Breast epithelium (tissue), 4 donors: ENCODE results near the gene ITGB8. TPM values are rescaled to one million over a fixed set of nuclear protein-coding genes. Genes with fewer than 3 reads are reported as not detected.

Experiments
- DNase-seq, 2 donors: peaks; one replicate each; pipeline ENCODE4 v3.0.0-alpha.2; 2019; ENCODE audit warnings: low spot score in 2 of 2
- H3K27ac ChIP-seq, 2 donors: fragments of 200-600 bp; sonication (generic) in 1 of 2; one replicate each; pipeline ENCODE4 v1.5.1; 2016 to 2019; ENCODE audit warnings: mild to moderate bottlenecking in 1 of 2
- H3K27me3 ChIP-seq, 2 donors: fragments of 200-600 bp; sonication (generic) in 1 of 2; one replicate each; pipeline versions ENCODE4 v1.5.1 to v1.6.0; 2017 to 2019; ENCODE audit warnings: control low read depth in 1 of 2, mild to moderate bottlenecking in 1 of 2
- H3K36me3 ChIP-seq: fragments of 200-600 bp; one replicate; pipeline ENCODE4 v1.5.1; 2019
- H3K4me1 ChIP-seq, 2 donors: fragments of 200-600 bp; sonication (generic); one replicate each; pipeline ENCODE4 v1.5.1; 2016 to 2019; ENCODE audit warnings: control low read depth in 1 of 2
- H3K4me3 ChIP-seq, 3 donors: fragments of 200-600 bp; sonication (generic); 1 replicate in 2 of 3; 2 replicates in 1 of 3; pipeline ENCODE4 v1.5.1; 2016 to 2019; ENCODE audit warnings: mild to moderate bottlenecking in 3 of 3, moderate library complexity in 2 of 3
- H3K9me3 ChIP-seq, 2 donors: fragments of 200-600 bp; sonication (generic) in 1 of 2; one replicate each; pipeline ENCODE4 v1.5.1; 2016 to 2019; ENCODE audit warnings: control low read depth in 1 of 2
- CTCF ChIP-seq, 3 donors: fragments of 450-650 bp; IDR thresholded peaks; one replicate each; pipeline ENCODE4 v1.5.1; 2016 to 2017; ENCODE audit warnings: antibody characterized with exemption in 3 of 3, mild to moderate bottlenecking in 3 of 3, moderate library complexity in 3 of 3
- POLR2A ChIP-seq: fragments of 450-650 bp; IDR thresholded peaks from one replicate; pipeline ENCODE4 v1.6.1; 2016; ENCODE audit warnings: antibody characterized with exemption, mild to moderate bottlenecking, moderate library complexity
- POLR2AphosphoS5 ChIP-seq, 3 donors: sonication (generic); formaldehyde crosslinking; IDR thresholded peaks; one replicate each; pipeline ENCODE4 v1.6.1; 2017; ENCODE audit warnings: antibody characterized with exemption in 3 of 3
- intact Hi-C: fragments of 100-400 bp; cut with DNase I; formaldehyde crosslinking; loops from one replicate; pipeline ENCODE4 v1.15.1; 2023; ENCODE audit warnings: low total_unique reads
- total RNA-seq, 3 donors: library from RNA; depleted of rRNA; stranded (reverse); fragments of >200 nt; gene quantifications; one replicate each; pipeline ENCODE4 v1.1.0, GENCODE V29; 2016

Gene ITGB8
- total RNA-seq, 3 donors from 2014 or later = 1.6 to 154 (median 52.1) TPM

- H3K9me3 ChIP-seq = no peaks in the 10 kb centered on the region
- no peak for TF ChIP-seq POLR2A
- no peak for TF ChIP-seq CTCF (IDR thresholded peaks at IDR 0.05)
- TF ChIP-seq POLR2AphosphoS5 (IDR thresholded peaks at IDR 0.05) = no peak
- DNase-seq = no peak
- H3K4me3 ChIP-seq = no peak overlapping the region
- intact Hi-C loops = no loop called here
- no peak overlapping the region for H3K27ac ChIP-seq
- no peaks in the 10 kb centered on the region for H3K27me3 ChIP-seq
- no peaks in the 10 kb centered on the region for H3K4me1 ChIP-seq
- no peaks in the 10 kb centered on the region for H3K36me3 ChIP-seq
These were observed 26.3 kb upstream of the ITGB8 start for GRCh38 chr7:20304366-20304765.

- intact Hi-C loops = no loop called here
- H3K27me3 ChIP-seq = no peaks in the 10 kb centered on the region
- no peaks in the 10 kb centered on the region for H3K4me1 ChIP-seq
- no peak overlapping the region for H3K4me3 ChIP-seq
- no peaks in the 10 kb centered on the region for H3K36me3 ChIP-seq
- DNase-seq = no peak
- TF ChIP-seq POLR2AphosphoS5 (IDR thresholded peaks at IDR 0.05) = no peak
- no peak for TF ChIP-seq CTCF (IDR thresholded peaks at IDR 0.05)
- no peak for TF ChIP-seq POLR2A
- H3K27ac ChIP-seq = no peak overlapping the region
- no peaks in the 10 kb centered on the region for H3K9me3 ChIP-seq
These were observed 25.0 kb upstream of the ITGB8 start for GRCh38 chr7:20305726-20306125.

- Histone ChIP-seq H3K4me1 (no peaks in the 10 kb centered on the region), H3K27me3 (no peaks in the 10 kb centered on the region), H3K4me3 (no peak overlapping the region), H3K27ac (no peak overlapping the region), H3K9me3 (no peaks in the 10 kb centered on the region), H3K36me3 (no peaks in the 10 kb centered on the region)
- DNase-seq = no peak
- TF ChIP-seq POLR2A (no peak), CTCF (IDR thresholded peaks at IDR 0.05) (no peak), POLR2AphosphoS5 (IDR thresholded peaks at IDR 0.05) (no peak)
- intact Hi-C loops = no loop called here
These were observed 24.3 kb upstream of the ITGB8 start for GRCh38 chr7:20306180-20306946.

- Histone ChIP-seq H3K27me3 (no peaks in the 10 kb centered on the region), H3K4me1 (no peaks in the 10 kb centered on the region), H3K9me3 (no peaks in the 10 kb centered on the region), H3K4me3 (no peak overlapping the region), H3K27ac (no peak overlapping the region), H3K36me3 (no peaks in the 10 kb centered on the region)
- TF ChIP-seq POLR2AphosphoS5 (IDR thresholded peaks at IDR 0.05) = no peak
- no peak for TF ChIP-seq CTCF (IDR thresholded peaks at IDR 0.05)
- no peak for TF ChIP-seq POLR2A
- intact Hi-C loops = no loop called here
- no peak for DNase-seq
These were observed 23.6 kb upstream of the ITGB8 start for GRCh38 chr7:20307119-20307518.

GRCh38 chr7:20307901-20308300 is 22.8 kb upstream of the ITGB8 start:
- H3K4me3 ChIP-seq = no peak overlapping the region
- no peaks in the 10 kb centered on the region for H3K36me3 ChIP-seq
- H3K4me1 ChIP-seq = no peaks in the 10 kb centered on the region
- DNase-seq = no peak
- H3K9me3 ChIP-seq = no peaks in the 10 kb centered on the region
- no peak overlapping the region for H3K27ac ChIP-seq
- no peaks in the 10 kb centered on the region for H3K27me3 ChIP-seq
- TF ChIP-seq POLR2A = no peak
- TF ChIP-seq CTCF (IDR thresholded peaks at IDR 0.05) = no peak
- no peak for TF ChIP-seq POLR2AphosphoS5 (IDR thresholded peaks at IDR 0.05)
- intact Hi-C loops = no loop called here
